IMR-90 (cell line): ENCODE measurements around the gene ENOX1. TPM values are rescaled to one million over a fixed set of nuclear protein-coding genes. Genes with fewer than 3 reads are reported as not detected.

Experiments
- ATAC-seq: fragments of 200-7000 bp; cut with Tn5 transposase; 2 replicates; pipeline ENCODE4 v1.9.1; 2020; ENCODE audit warnings: low read depth, mild to moderate bottlenecking, moderate library complexity
- BruUV-seq: library from RNA; stranded (reverse); fragments of 400-500 nt; replicated peaks from 2 replicates; lab custom pipeline; 2021; lab: Mats Ljungman, UMichigan
- CTCF ChIA-PET: fragments of 300-600 bp; formaldehyde crosslinking; extraction: SDS; loops from one replicate; lab custom pipeline; 2021; ENCODE audit warnings: antibody characterized with exemption; lab: Yijun Ruan, JAX
- POLR2A ChIA-PET: fragments of 300-600 bp; sonication (Branson Sonifier 250); formaldehyde crosslinking; loops from one replicate; lab custom pipeline; 2022; ENCODE audit warnings: antibody characterized with exemption; ENCODE audit not compliant: unreplicated experiment; lab: Charles Lee
- DNase-seq: peaks from one replicate; pipeline ENCODE4 v3.0.0; 2013
- H2AFZ ChIP-seq: replicated peaks from 2 replicates; pipeline ENCODE3; 2013; ENCODE audit warnings: low read length, mild to moderate bottlenecking; ENCODE audit not compliant: poor library complexity
- H2AK5ac ChIP-seq: 2 replicates; pipeline ENCODE4 v1.6.1; 2013; ENCODE audit warnings: low read depth, low read length, inconsistent platforms
- H2AK9ac ChIP-seq: replicated peaks from 2 replicates; pipeline ENCODE3; 2013; ENCODE audit warnings: mild to moderate bottlenecking, low read depth, low read length, moderate library complexity; ENCODE audit not compliant: poor library complexity
- H2BK120ac ChIP-seq: 2 replicates; pipeline ENCODE4 v1.6.1; 2013; ENCODE audit warnings: low read depth, low read length, inconsistent platforms
- H2BK15ac ChIP-seq: 3 replicates; pipeline ENCODE4 v1.6.1; 2013; ENCODE audit warnings: low read depth, low read length, inconsistent platforms
- H2BK20ac ChIP-seq: 2 replicates; pipeline ENCODE4 v1.6.1; 2013; ENCODE audit warnings: low read depth, mild to moderate bottlenecking, inconsistent platforms, low read length, moderate library complexity
- H2BK5ac ChIP-seq: 2 replicates; pipeline ENCODE4 v1.6.1; 2013; ENCODE audit warnings: mild to moderate bottlenecking, low read depth, low read length, inconsistent platforms; ENCODE audit not compliant: poor library complexity, severe bottlenecking
- H3K14ac ChIP-seq: replicated peaks from 2 replicates; pipeline ENCODE4 v1.6.1; 2013; ENCODE audit warnings: low read depth, low read length, inconsistent platforms
- H3K18ac ChIP-seq: 2 replicates; pipeline ENCODE4 v1.6.1; 2013; ENCODE audit warnings: low read depth, low read length, control low read depth
- H3K23ac ChIP-seq: 2 replicates; pipeline ENCODE4 v1.6.1; 2013; ENCODE audit warnings: low read depth, low read length, inconsistent platforms
- H3K27ac ChIP-seq: 2 replicates; pipeline ENCODE4 v1.5.1; 2013; ENCODE audit warnings: mild to moderate bottlenecking, control low read depth, low read length; ENCODE audit not compliant: insufficient read depth
- H3K27me3 ChIP-seq: 2 replicates; pipeline ENCODE4 v1.6.1; 2013; ENCODE audit warnings: low read length; ENCODE audit not compliant: control insufficient read depth, insufficient read depth
- H3K36me3 ChIP-seq: 2 replicates; pipeline ENCODE4 v1.6.1; 2013; ENCODE audit warnings: low read length, mixed read lengths; ENCODE audit not compliant: control insufficient read depth, insufficient read depth
- H3K4ac ChIP-seq: 2 replicates; pipeline ENCODE4 v1.6.1; 2013; ENCODE audit warnings: low read depth, low read length, inconsistent platforms
- H3K4me1 ChIP-seq: 2 replicates; pipeline ENCODE4 v1.6.1; 2013; ENCODE audit warnings: low read length, mixed read lengths; ENCODE audit not compliant: control insufficient read depth, insufficient read depth
- H3K4me2 ChIP-seq: 2 replicates; pipeline ENCODE4 v1.6.1; 2013; ENCODE audit warnings: low read depth, mild to moderate bottlenecking, control low read depth, low read length, moderate library complexity
- H3K4me3 ChIP-seq: 2 replicates; pipeline ENCODE4 v1.5.1; 2013; ENCODE audit warnings: low read depth, mild to moderate bottlenecking, control low read depth, low read length, moderate library complexity; ENCODE audit not compliant: insufficient read depth
- H3K56ac ChIP-seq: 2 replicates; pipeline ENCODE4 v1.6.1; 2013; ENCODE audit warnings: low read length, inconsistent platforms; ENCODE audit not compliant: insufficient read depth; ENCODE audit errors: extremely low read depth
- H3K79me1 ChIP-seq, 2 experiments: 2 replicates each; pipeline ENCODE4 v1.6.1; 2013; ENCODE audit warnings: low read length in 2 of 2, inconsistent platforms in 1 of 2, low read depth in 1 of 2
- H3K9ac ChIP-seq: 2 replicates; pipeline ENCODE4 v1.6.1; 2013; ENCODE audit warnings: low read depth, low read length, control low read depth
- H3K9me1 ChIP-seq: 2 replicates; pipeline ENCODE4 v1.6.1; 2013; ENCODE audit warnings: low read length, inconsistent platforms; ENCODE audit not compliant: insufficient read depth
- H3K9me3 ChIP-seq: 2 replicates; pipeline ENCODE4 v1.6.1; 2013; ENCODE audit warnings: low read length; ENCODE audit not compliant: control insufficient read depth, insufficient read depth
- H4K20me1 ChIP-seq: 2 replicates; pipeline ENCODE4 v1.6.1; 2013; ENCODE audit warnings: low read length, inconsistent platforms; ENCODE audit not compliant: insufficient read depth
- H4K5ac ChIP-seq: 2 replicates; pipeline ENCODE4 v1.6.1; 2013; ENCODE audit warnings: mild to moderate bottlenecking, low read depth, low read length, control low read depth
- H4K8ac ChIP-seq, 2 experiments: 2 replicates each; pipeline ENCODE4 v1.6.1; 2013; ENCODE audit warnings: low read depth in 2 of 2, low read length in 2 of 2, control low read depth in 1 of 2, inconsistent platforms in 1 of 2
- H4K91ac ChIP-seq: 2 replicates; pipeline ENCODE4 v1.6.1; 2013; ENCODE audit warnings: low read depth, low read length, inconsistent platforms; ENCODE audit not compliant: insufficient read depth
- BHLHE40 ChIP-seq: fragments of 150-350 bp; IDR thresholded peaks from 2 replicates; pipeline ENCODE4 v1.6.1; 2016; ENCODE audit warnings: mild to moderate bottlenecking, low read depth, low read length
- CEBPB ChIP-seq: IDR thresholded peaks from 2 replicates; pipeline ENCODE4 v1.6.1; 2012; ENCODE audit warnings: low read depth, low read length, improper control_type of control experiment
- CHD1 ChIP-seq: IDR thresholded peaks from 2 replicates; pipeline ENCODE4 v1.6.1; 2012; ENCODE audit warnings: low read depth, low read length, improper control_type of control experiment
- FOS ChIP-seq: fragments of 150-350 bp; IDR thresholded peaks from 2 replicates; pipeline ENCODE4 v1.6.1; 2016; ENCODE audit warnings: low read depth, low read length
- MAFK ChIP-seq: IDR thresholded peaks from 2 replicates; pipeline ENCODE4 v1.6.1; 2012; ENCODE audit warnings: low read depth, low read length, improper control_type of control experiment
- MAZ ChIP-seq: IDR thresholded peaks from 2 replicates; pipeline ENCODE4 v1.6.1; 2012; ENCODE audit warnings: low read depth, mild to moderate bottlenecking, low read length, improper control_type of control experiment, moderate library complexity, borderline replicate concordance
- MXI1 ChIP-seq: IDR thresholded peaks from 2 replicates; pipeline ENCODE4 v1.6.1; 2012; ENCODE audit warnings: low read depth, mild to moderate bottlenecking, low read length, moderate library complexity, borderline replicate concordance
- NFE2L2 ChIP-seq: fragments of 150-350 bp; IDR thresholded peaks from 2 replicates; pipeline ENCODE4 v1.6.1; 2016; ENCODE audit warnings: low read depth, mild to moderate bottlenecking, low read length
- POLR2A ChIP-seq: IDR thresholded peaks from 2 replicates; pipeline ENCODE4 v1.6.1; 2012; ENCODE audit warnings: mild to moderate bottlenecking, low read depth, low read length
- RAD21 ChIP-seq: IDR thresholded peaks from 2 replicates; pipeline ENCODE4 v1.6.1; 2012; ENCODE audit warnings: low read length, improper control_type of control experiment
- RCOR1 ChIP-seq: IDR thresholded peaks from 2 replicates; pipeline ENCODE4 v1.6.1; 2012; ENCODE audit warnings: mild to moderate bottlenecking, low read length, improper control_type of control experiment; ENCODE audit not compliant: insufficient replicate concordance
- RFX5 ChIP-seq: IDR thresholded peaks from 2 replicates; pipeline ENCODE4 v1.8.0; 2012; ENCODE audit warnings: low read depth, mild to moderate bottlenecking, low read length, moderate library complexity
- SMC3 ChIP-seq: fragments of 150-350 bp; IDR thresholded peaks from 2 replicates; pipeline ENCODE4 v1.6.1; 2016; ENCODE audit warnings: low read depth, mild to moderate bottlenecking, antibody characterized with exemption, low read length, moderate library complexity
- WGBS, 2 experiments: methylation state at CpG; one replicate each; pipeline versions ENCODE4 v1.1.5 to v1.1.7; 2013; ENCODE audit warnings: missing lambda C conversion rate in 2 of 2; ENCODE audit not compliant: insufficient read length in 1 of 2; ENCODE audit errors: extremely low coverage in 2 of 2; 5-methylcytosine and 5-hydroxymethylcytosine counted together
- dilution Hi-C: fragments of 300-500 bp; cut with HindIII; formaldehyde crosslinking; loops from one replicate; pipeline ENCODE4 v1.14.3; 2018; ENCODE audit warnings: low sequenced_read_pairs; ENCODE audit not compliant: unreplicated experiment
- in situ Hi-C: fragments of 300-500 bp; cut with MboI; formaldehyde crosslinking; loops from 3 replicates; pipeline ENCODE4 v1.14.3; 2019; ENCODE audit warnings: low sequenced_read_pairs, inconsistent platforms, mixed read lengths
- intact Hi-C: fragments of 100-400 bp; cut with micrococcal nuclease; formaldehyde crosslinking; loops from 2 replicates; pipeline ENCODE4 v1.10.0; 2022
- polyA plus RNA-seq, 3 experiments: library from polyadenylated mRNA; depleted of rRNA; stranded (reverse); fragments of >200 nt; gene quantifications; 2 replicates each; pipeline ENCODE4 v1.2.3, GENCODE V29; 2012; ENCODE audit warnings: low replicate concordance in 1 of 3
- total RNA-seq: library from RNA; depleted of rRNA; stranded (reverse); fragments of >200 nt; gene quantifications from 2 replicates; pipeline ENCODE4 v1.2.3, GENCODE V29; 2012
- TF ChIP-seq, protein P1 (sequence below): conservative IDR thresholded peaks from 2 replicates; pipeline ENCODE4 v1.5.1; 2012; ENCODE audit warnings: mild to moderate bottlenecking, low read depth, low read length, improper control_type of control experiment
- TF ChIP-seq, protein P2 (sequence below): fragments of 150-350 bp; IDR thresholded peaks from 2 replicates; pipeline ENCODE4 v1.6.1; 2016; ENCODE audit warnings: low read depth, mild to moderate bottlenecking, low read length, moderate library complexity, borderline replicate concordance
- TF ChIP-seq, protein P3 (sequence below): fragments of 150-350 bp; IDR thresholded peaks from 2 replicates; pipeline ENCODE4 v1.6.1; 2017; ENCODE audit warnings: mild to moderate bottlenecking, antibody characterized with exemption, low read length, low read depth

The ENOX1 gene
- total and polyA plus RNA-seq, 2 of the 4 experiments (the other 2 are of a cell fraction), result 0.99 to 1.3 TPM

DNA sequence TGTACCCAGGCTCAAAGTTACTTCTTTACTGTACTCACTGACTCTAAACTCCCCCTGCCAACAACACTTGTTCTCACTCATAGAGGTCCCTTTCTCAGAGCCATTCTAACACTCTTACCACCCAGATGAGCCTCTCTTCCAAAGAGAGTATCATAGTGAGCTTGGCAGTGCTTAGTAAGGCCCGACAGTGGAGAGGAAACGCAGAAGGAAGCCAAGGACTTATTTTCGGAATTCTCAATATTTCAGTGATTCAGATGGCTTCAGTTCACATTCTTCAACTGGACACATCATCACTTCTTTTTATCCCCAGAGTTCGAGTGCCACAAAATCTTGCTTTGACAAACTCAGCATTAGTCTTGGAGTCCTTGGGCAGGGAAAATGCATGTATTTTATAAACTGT is 477.5 kb downstream of the ENOX1 start:
- Histone ChIP-seq H2AK5ac (no peak overlapping the region), H3K4ac (no peak overlapping the region), H2BK20ac (no peak overlapping the region), H2BK120ac (no peak overlapping the region), H3K36me3 (no peaks in the 10 kb centered on the region), H2BK5ac (no peak overlapping the region), H3K79me1 (no peaks in the 10 kb centered on the region), H3K4me1 (peaks cover 5% of the 10 kb centered on the region), H2BK15ac (no peak overlapping the region), H3K4me2 (no peak overlapping the region), H4K91ac (no peak overlapping the region), H3K27ac (no peak overlapping the region), H3K9me3 (no peaks in the 10 kb centered on the region), H4K20me1 (no peaks in the 10 kb centered on the region), H2AK9ac (no peak overlapping the region), H3K23ac (no peak overlapping the region), H4K5ac (no peak overlapping the region), H3K9me1 (peaks cover 3% of the 10 kb centered on the region; the same call in 1 of the 2 replicates), H3K27me3 (peaks cover 2% of the 10 kb centered on the region; the same call in 1 of the 2 replicates), H3K56ac (no peak overlapping the region), H3K14ac (no peak overlapping the region), H3K4me3 (no peak overlapping the region), H3K9ac (no peak overlapping the region), H3K18ac (no peak overlapping the region), H2AFZ (no peak overlapping the region), H4K8ac (no peak overlapping the region)
- ATAC-seq, result no peak
- ChIA-PET POLR2A (no interaction called here), CTCF (interaction anchor here (0.6 kb wide), 1 partner anchor 176 kb away, joined by 3 read pairs; no protein-coding TSS in a partner anchor)
- in situ Hi-C loops (loop anchor here (10.0 kb wide), 1 partner anchor 485 kb away; no protein-coding TSS in a partner anchor), dilution Hi-C loops (no loop called here), intact Hi-C loops (loop anchor here (10.0 kb wide), 1 partner anchor 715 kb away; no protein-coding TSS in a partner anchor)
- TF ChIP-seq RCOR1 (no peak), RFX5 (no peak), MXI1 (no peak), MAZ (no peak), CHD1 (no peak), RAD21 (no peak), POLR2A (no peak), SMC3 (no peak), MAFK (no peak), FOS (no peak), CEBPB (no peak), BHLHE40 (no peak), NFE2L2 (no peak)
- TF ChIP-seq, protein P1, sequence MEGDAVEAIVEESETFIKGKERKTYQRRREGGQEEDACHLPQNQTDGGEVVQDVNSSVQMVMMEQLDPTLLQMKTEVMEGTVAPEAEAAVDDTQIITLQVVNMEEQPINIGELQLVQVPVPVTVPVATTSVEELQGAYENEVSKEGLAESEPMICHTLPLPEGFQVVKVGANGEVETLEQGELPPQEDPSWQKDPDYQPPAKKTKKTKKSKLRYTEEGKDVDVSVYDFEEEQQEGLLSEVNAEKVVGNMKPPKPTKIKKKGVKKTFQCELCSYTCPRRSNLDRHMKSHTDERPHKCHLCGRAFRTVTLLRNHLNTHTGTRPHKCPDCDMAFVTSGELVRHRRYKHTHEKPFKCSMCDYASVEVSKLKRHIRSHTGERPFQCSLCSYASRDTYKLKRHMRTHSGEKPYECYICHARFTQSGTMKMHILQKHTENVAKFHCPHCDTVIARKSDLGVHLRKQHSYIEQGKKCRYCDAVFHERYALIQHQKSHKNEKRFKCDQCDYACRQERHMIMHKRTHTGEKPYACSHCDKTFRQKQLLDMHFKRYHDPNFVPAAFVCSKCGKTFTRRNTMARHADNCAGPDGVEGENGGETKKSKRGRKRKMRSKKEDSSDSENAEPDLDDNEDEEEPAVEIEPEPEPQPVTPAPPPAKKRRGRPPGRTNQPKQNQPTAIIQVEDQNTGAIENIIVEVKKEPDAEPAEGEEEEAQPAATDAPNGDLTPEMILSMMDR, result no peak
- TF ChIP-seq, protein P2, sequence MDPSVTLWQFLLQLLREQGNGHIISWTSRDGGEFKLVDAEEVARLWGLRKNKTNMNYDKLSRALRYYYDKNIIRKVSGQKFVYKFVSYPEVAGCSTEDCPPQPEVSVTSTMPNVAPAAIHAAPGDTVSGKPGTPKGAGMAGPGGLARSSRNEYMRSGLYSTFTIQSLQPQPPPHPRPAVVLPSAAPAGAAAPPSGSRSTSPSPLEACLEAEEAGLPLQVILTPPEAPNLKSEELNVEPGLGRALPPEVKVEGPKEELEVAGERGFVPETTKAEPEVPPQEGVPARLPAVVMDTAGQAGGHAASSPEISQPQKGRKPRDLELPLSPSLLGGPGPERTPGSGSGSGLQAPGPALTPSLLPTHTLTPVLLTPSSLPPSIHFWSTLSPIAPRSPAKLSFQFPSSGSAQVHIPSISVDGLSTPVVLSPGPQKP, result no peak
- TF ChIP-seq, protein P3, sequence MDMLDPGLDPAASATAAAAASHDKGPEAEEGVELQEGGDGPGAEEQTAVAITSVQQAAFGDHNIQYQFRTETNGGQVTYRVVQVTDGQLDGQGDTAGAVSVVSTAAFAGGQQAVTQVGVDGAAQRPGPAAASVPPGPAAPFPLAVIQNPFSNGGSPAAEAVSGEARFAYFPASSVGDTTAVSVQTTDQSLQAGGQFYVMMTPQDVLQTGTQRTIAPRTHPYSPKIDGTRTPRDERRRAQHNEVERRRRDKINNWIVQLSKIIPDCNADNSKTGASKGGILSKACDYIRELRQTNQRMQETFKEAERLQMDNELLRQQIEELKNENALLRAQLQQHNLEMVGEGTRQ, result no peak
- BruUV-seq, result no TSS peak
- no CpG with 5 or more reads among the region's 4 CpGs for WGBS, 2 experiments
- DNase-seq, result peak; percentile 44
